Stimulated activated CD4-positive, alpha-beta T cell treated with anti-CD3 and anti-CD28 coated beads, Interleukin-1b, Interleukin-23, amount 100 ng/mL, for 24 hours (primary cell): ENCODE measurements around the gene SNX18.

Experiments used
- DNase-seq, 4 experiments: peaks; one replicate each; pipeline ENCODE4 v3.0.0-alpha.2; 2020; ENCODE audit warnings: low read depth in 4 of 4, low spot score in 1 of 4

The SNX18 gene

GRCh38 chr5:54579591-54580295 is 62.2 kb downstream of the SNX18 start:
- DNase-seq, result no peak

GRCh38 chr5:54580997-54581811 is 63.6 kb downstream of the SNX18 start:
- DNase-seq, result no peak

GRCh38 chr5:54581831-54582548 is 64.4 kb downstream of the SNX18 start:
- no peak for DNase-seq

GRCh38 chr5:54586336-54586735 is 68.8 kb downstream of the SNX18 start:
- no peak for DNase-seq

GRCh38 chr5:54589786-54590185 is 72.2 kb downstream of the SNX18 start:
- DNase-seq, result no peak

DNA sequence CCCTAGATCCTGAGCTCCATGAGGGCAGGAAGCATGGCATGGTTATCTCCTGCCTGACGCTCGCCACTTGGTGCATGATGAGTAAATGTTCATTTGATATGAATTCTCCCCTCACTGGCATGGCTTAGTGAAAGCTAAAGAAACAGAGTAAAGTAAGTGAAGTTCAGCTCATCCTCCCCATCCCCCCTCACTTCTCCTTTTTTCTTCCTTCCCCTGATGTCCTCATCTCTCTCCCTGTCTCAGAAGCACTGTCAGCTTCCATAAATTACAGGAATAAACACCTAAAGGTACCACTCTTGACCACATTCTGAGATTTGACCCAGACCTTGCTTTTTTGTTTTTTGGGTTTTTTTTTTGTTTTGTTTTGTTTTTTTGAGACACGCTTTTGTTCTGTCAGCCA is 73.3 kb downstream of the SNX18 start:
- DNase-seq, result no peak

GRCh38 chr5:54593779-54594178 is 76.2 kb downstream of the SNX18 start:
- DNase-seq, result no peak

DNA sequence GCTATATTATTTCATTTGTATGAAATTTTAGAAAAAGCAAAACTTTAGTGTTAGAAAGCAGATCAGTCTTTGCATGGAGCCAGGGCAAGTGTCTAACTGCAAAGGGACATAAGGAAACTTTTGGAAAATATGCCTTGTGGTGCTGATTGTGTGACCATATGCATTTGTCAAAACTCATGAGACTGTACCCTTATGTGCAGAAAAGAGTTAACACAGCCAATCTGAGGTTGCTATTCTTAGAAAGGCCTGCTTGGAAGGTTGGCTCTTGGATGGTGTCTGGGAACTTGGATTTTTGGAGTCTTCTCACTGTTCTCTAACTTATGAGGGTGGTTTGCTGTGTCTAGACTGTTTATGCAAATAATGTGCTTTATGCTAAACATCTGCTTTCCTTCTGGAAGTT is 76.6 kb downstream of the SNX18 start:
- no peak for DNase-seq

GRCh38 chr5:54595721-54596120 is 78.2 kb downstream of the SNX18 start:
- no peak for DNase-seq
